Activated CD4-positive, alpha-beta T cell treated with anti-CD3 and anti-CD28 coated beads, Interleukin-2, amount 10 ng/mL, durations not matched to agents 7 days and 5 days (primary cell): Measurements from ENCODE around the gene TMEM131L. TPM values are rescaled to one million over a fixed set of nuclear protein-coding genes. Genes with fewer than 3 reads are reported as not detected.
A peak's percentile ranks its signal among the peaks of the same experiment; 100 is the strongest.
"Not testable (repeated sequence)": the region's sequence is repeated elsewhere in the genome, so short reads cannot be mapped to it uniquely, and the experiment has no call there.

Source experiments
- CTCF ChIA-PET: fragments of 350-600 bp; sonication (Branson Sonifier 250); formaldehyde crosslinking; loops from one replicate; lab custom pipeline; 2021; ENCODE audit warnings: antibody characterized with exemption; lab: Charles Lee
- POLR2A ChIA-PET: fragments of 350-600 bp; sonication (Branson Sonifier 250); formaldehyde crosslinking; loops from one replicate; lab custom pipeline; 2021; ENCODE audit warnings: antibody characterized with exemption; lab: Charles Lee
- DNase-seq: peaks from one replicate; pipeline ENCODE4 v3.0.0-alpha.2; 2020
- H3K27ac Mint-ChIP-seq: one replicate; pipeline ENCODE4 v1.8.0; 2021; ENCODE audit warnings: mild to moderate bottlenecking, moderate library complexity, mixed read lengths
- H3K27me3 Mint-ChIP-seq: one replicate; pipeline ENCODE4 v1.8.0; 2021; ENCODE audit warnings: mixed read lengths
- H3K36me3 Mint-ChIP-seq: one replicate; pipeline ENCODE4 v1.8.0; 2021; ENCODE audit warnings: low read depth, mixed read lengths
- H3K4me1 Mint-ChIP-seq: one replicate; pipeline ENCODE4 v1.8.0; 2021; ENCODE audit warnings: mixed read lengths
- H3K4me3 Mint-ChIP-seq: one replicate; pipeline ENCODE4 v1.8.0; 2021; ENCODE audit warnings: mild to moderate bottlenecking, moderate library complexity, mixed read lengths
- H3K9me3 Mint-ChIP-seq: one replicate; pipeline ENCODE4 v1.8.0; 2021; ENCODE audit warnings: mixed read lengths
- total RNA-seq, 2 experiments: library from RNA; stranded (reverse); gene quantifications; one replicate each; pipeline ENCODE4 v1.2.3, GENCODE V29; 2021

TMEM131L gene
- total RNA-seq, 2 experiments from 2014 or later = 49.3 to 56.0 TPM

- Mint-ChIP-seq H3K9me3 (peaks cover 2% of the 10 kb centered on the region), H3K27ac (peak overlapping the region; percentile 97), H3K4me3 (peak overlapping the region; percentile 66)
These were observed 32.8 kb downstream of the TMEM131L start for GRCh38 chr4:153499005-153499404.

GRCh38 chr4:153501578-153501977 is 35.4 kb downstream of the TMEM131L start:
- no peak overlapping the region for H3K4me3 Mint-ChIP-seq
- H3K4me1 Mint-ChIP-seq = peaks cover 73% of the 10 kb centered on the region
- peaks cover 4% of the 10 kb centered on the region for H3K9me3 Mint-ChIP-seq
- ChIA-PET CTCF (interaction anchor here (0.6 to 1.7 kb wide), 7 partner anchors 9 to 73 kb away, joined by 3 to 6 read pairs (median 3); partner anchors contain the start of gene TMEM131L), POLR2A (no interaction called here)
- H3K36me3 Mint-ChIP-seq = peaks cover 54% of the 10 kb centered on the region
- DNase-seq = no peak
- no peaks in the 10 kb centered on the region for H3K27me3 Mint-ChIP-seq
- peak overlapping the region; percentile 2 for H3K27ac Mint-ChIP-seq

More at GRCh38 chr4:153499005-153499404, 32.8 kb downstream of the TMEM131L start:
- Mint-ChIP-seq H3K4me1 (peaks cover 86% of the 10 kb centered on the region), H3K27me3 (no peaks in the 10 kb centered on the region), H3K36me3 (peaks cover 45% of the 10 kb centered on the region)
- CTCF ChIA-PET = interaction anchor here (1.0 to 2.7 kb wide), 6 partner anchors 9 to 29 kb away, joined by 3 to 11 read pairs (median 4); no protein-coding TSS in a partner anchor
- POLR2A ChIA-PET = interaction anchor here (0.6 to 0.7 kb wide), 2 partner anchors 22 to 28 kb away, joined by 3 to 4 read pairs; no protein-coding TSS in a partner anchor
- no peak for DNase-seq

DNA sequence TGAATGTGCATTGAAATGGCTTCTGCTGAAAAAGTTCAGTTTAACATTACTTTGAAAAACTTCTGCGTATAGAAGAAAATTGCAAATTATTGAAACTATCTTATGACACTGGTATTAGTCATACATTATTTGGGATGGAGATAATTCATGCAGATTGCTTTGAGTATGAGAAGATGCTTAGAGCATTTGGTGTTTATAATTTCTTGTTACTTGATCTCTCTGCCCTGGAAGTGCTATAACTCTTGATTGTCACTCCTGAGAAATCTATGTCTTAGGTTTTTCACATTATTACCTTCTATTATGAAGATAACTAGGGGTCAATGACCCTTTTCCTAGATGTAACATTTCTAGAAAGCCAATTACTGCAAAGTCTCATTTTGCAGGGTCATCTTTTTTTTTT is 36.4 kb downstream of the TMEM131L start:
- no peak for DNase-seq
- no peaks in the 10 kb centered on the region for H3K27me3 Mint-ChIP-seq
- H3K9me3 Mint-ChIP-seq = peaks cover 4% of the 10 kb centered on the region
- H3K4me1 Mint-ChIP-seq = peaks cover 72% of the 10 kb centered on the region
- no peak overlapping the region for H3K4me3 Mint-ChIP-seq
- POLR2A ChIA-PET = no interaction called here
- H3K27ac Mint-ChIP-seq = no peak overlapping the region
- CTCF ChIA-PET = interaction anchor here (1.3 to 1.7 kb wide), 3 partner anchors 10 to 105 kb away, joined by 3 to 6 read pairs (median 5); no protein-coding TSS in a partner anchor
- H3K36me3 Mint-ChIP-seq = peaks cover 60% of the 10 kb centered on the region

- no peak for DNase-seq
- ChIA-PET CTCF (no interaction called here), POLR2A (interaction anchor here (1.0 kb wide), 1 partner anchor 41 kb away, joined by 3 read pairs; the partner anchor contains the start of gene TMEM131L)
- Mint-ChIP-seq H3K4me3 (no peak overlapping the region), H3K9me3 (peaks cover 6% of the 10 kb centered on the region), H3K4me1 (peaks cover 48% of the 10 kb centered on the region), H3K36me3 (peaks cover 70% of the 10 kb centered on the region), H3K27me3 (no peaks in the 10 kb centered on the region), H3K27ac (peak overlapping the region; percentile 52)
These were observed 40.5 kb downstream of the TMEM131L start for GRCh38 chr4:153506341-153507309.

- H3K27me3 Mint-ChIP-seq = no peaks in the 10 kb centered on the region
- H3K36me3 Mint-ChIP-seq = peaks cover 65% of the 10 kb centered on the region
- DNase-seq = no peak
- peaks cover 46% of the 10 kb centered on the region for H3K4me1 Mint-ChIP-seq
- POLR2A ChIA-PET = no interaction called here
- peak overlapping the region; percentile 48 for H3K27ac Mint-ChIP-seq
- no peak overlapping the region for H3K4me3 Mint-ChIP-seq
- CTCF ChIA-PET = no interaction called here
- peaks cover 6% of the 10 kb centered on the region for H3K9me3 Mint-ChIP-seq
These were observed 41.3 kb downstream of the TMEM131L start for GRCh38 chr4:153507310-153508073.

DNA sequence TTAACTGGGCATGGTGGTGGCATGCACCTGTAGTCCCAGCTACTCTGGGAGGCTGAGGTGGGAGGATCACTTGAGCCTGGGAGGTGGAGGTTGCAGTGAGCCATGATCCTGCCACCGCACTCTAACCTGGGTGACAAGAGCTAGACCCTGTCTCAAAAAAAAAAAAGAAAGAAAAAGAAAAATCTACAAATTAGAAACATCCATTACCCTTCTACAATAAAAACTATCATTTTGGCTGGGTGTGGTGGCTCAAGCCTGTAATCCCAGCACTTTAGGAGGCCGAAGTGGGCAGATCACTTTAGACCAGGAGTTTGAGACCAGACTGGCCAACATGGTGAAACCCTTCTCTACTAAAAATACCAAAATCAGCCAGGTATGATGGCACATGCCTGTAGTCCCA is 43.1 kb downstream of the TMEM131L start:
- H3K27me3 Mint-ChIP-seq, H3K4me3 Mint-ChIP-seq, POLR2A ChIA-PET, DNase-seq, H3K9me3 Mint-ChIP-seq, H3K27ac Mint-ChIP-seq: not testable (repeated sequence)
- H3K4me1 Mint-ChIP-seq = peaks cover 49% of the 10 kb centered on the region
- H3K36me3 Mint-ChIP-seq = peaks cover 57% of the 10 kb centered on the region
- CTCF ChIA-PET = interaction anchor here (1.1 to 2.5 kb wide), 5 partner anchors 8 to 16 kb away, joined by 3 to 12 read pairs (median 6); no protein-coding TSS in a partner anchor

- Mint-ChIP-seq H3K9me3 (peaks cover 4% of the 10 kb centered on the region), H3K27me3 (no peaks in the 10 kb centered on the region), H3K4me3 (no peak overlapping the region), H3K27ac (no peak overlapping the region), H3K4me1 (peaks cover 48% of the 10 kb centered on the region), H3K36me3 (peaks cover 54% of the 10 kb centered on the region)
- ChIA-PET POLR2A (no interaction called here), CTCF (interaction anchor here (1.5 to 2.5 kb wide), 2 partner anchors 9 to 17 kb away, joined by 3 to 12 read pairs; no protein-coding TSS in a partner anchor)
- no peak for DNase-seq
These were observed 43.6 kb downstream of the TMEM131L start for GRCh38 chr4:153509724-153510123.

GRCh38 chr4:153510252-153511001 is 44.3 kb downstream of the TMEM131L start:
- Mint-ChIP-seq H3K4me1 (peaks cover 52% of the 10 kb centered on the region), H3K27me3 (no peaks in the 10 kb centered on the region), H3K4me3 (no peak overlapping the region), H3K36me3 (peaks cover 52% of the 10 kb centered on the region), H3K27ac (no peak overlapping the region), H3K9me3 (peaks cover 3% of the 10 kb centered on the region)
- no peak for DNase-seq
- ChIA-PET POLR2A (no interaction called here), CTCF (interaction anchor here (1.0 to 2.5 kb wide), 5 partner anchors 9 to 20 kb away, joined by 3 to 12 read pairs (median 4); no protein-coding TSS in a partner anchor)

- Mint-ChIP-seq H3K4me1 (peaks cover 46% of the 10 kb centered on the region), H3K4me3 (no peak overlapping the region), H3K36me3 (peaks cover 45% of the 10 kb centered on the region), H3K9me3 (peaks cover 3% of the 10 kb centered on the region), H3K27ac (no peak overlapping the region), H3K27me3 (no peaks in the 10 kb centered on the region)
- ChIA-PET CTCF (interaction anchor here (1.0 to 1.6 kb wide), 3 partner anchors 12 to 20 kb away, joined by 3 to 5 read pairs (median 4); no protein-coding TSS in a partner anchor), POLR2A (interaction anchor here (0.6 kb wide), 1 partner anchor 84 kb away, joined by 6 read pairs; no protein-coding TSS in a partner anchor)
- DNase-seq = no peak
These were observed 44.9 kb downstream of the TMEM131L start for GRCh38 chr4:153511104-153511503.

DNA sequence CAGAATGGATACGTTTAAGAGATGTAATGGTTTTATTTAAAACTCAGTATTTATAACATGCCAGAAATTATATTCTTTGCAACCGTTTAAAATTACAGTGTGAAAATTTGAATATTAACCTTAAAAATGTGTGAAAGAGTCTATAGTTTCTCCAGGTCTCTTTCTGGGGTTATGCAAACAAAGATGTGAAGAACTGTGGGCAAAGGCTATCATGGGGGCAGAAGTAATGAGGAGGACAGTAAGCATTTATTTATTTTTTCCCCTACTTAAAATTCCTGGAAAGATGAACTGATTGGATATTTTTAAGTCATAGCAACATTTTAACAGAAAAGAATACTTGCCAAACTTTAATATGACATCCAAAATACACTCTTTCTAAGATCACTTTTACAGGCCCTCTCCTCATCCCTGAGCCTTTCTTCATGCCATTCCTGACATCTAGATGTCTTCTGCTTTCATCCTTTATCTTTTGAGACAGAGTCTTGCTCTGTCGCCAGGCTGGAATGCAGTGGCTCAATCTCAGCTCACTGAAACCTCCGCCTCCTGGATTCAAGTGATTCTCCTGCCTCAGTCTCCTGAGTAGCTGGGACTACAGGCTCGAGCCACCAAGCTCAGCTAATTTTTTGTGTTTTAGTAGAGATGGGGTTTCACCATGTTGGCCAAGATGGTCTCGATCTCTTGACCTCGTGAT is 46.1 kb downstream of the TMEM131L start:
- H3K27ac Mint-ChIP-seq = no peak overlapping the region
- CTCF ChIA-PET = interaction anchor here (0.6 to 3.0 kb wide), 2 partner anchors 15 to 109 kb away, joined by 3 to 10 read pairs; no protein-coding TSS in a partner anchor
- H3K36me3 Mint-ChIP-seq = peaks cover 38% of the 10 kb centered on the region
- no peaks in the 10 kb centered on the region for H3K27me3 Mint-ChIP-seq
- H3K4me1 Mint-ChIP-seq = peaks cover 41% of the 10 kb centered on the region
- DNase-seq = no peak
- H3K9me3 Mint-ChIP-seq = peaks cover 3% of the 10 kb centered on the region
- no peak overlapping the region for H3K4me3 Mint-ChIP-seq
- POLR2A ChIA-PET = no interaction called here

DNA sequence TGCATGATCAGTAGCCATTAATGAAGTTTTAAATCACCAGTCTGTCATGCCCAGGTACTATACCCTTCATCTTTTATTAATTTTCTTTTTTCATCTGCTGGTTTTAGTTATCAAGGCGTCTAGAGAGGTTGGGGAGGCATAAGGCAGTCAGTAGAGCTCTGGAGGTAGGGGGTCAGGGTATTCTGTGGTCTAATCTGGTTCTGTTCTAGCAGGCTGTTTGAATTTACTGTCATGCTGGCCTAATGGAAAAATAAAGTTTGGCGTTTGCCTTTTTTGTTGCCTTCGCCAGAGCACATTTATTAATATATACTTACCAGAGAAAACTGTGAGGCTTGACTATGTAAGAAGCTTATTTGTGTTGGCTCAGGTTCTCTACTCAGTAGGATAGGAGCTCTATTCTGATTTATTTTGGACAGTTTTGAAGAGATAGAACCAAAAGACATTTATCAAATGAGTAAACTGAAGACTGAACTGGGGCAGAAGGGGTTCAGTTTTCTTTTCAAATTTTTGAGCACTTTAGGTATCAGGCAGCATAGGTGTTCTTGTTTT is 46.9 kb downstream of the TMEM131L start:
- Mint-ChIP-seq H3K4me1 (peaks cover 41% of the 10 kb centered on the region), H3K4me3 (no peak overlapping the region), H3K27ac (no peak overlapping the region), H3K27me3 (no peaks in the 10 kb centered on the region), H3K9me3 (peaks cover 3% of the 10 kb centered on the region), H3K36me3 (peaks cover 35% of the 10 kb centered on the region)
- no peak for DNase-seq
- ChIA-PET CTCF (interaction anchor here (0.6 to 3.0 kb wide), 6 partner anchors 11 to 110 kb away, joined by 3 to 10 read pairs (median 4); no protein-coding TSS in a partner anchor), POLR2A (no interaction called here)
